ENCODE measurements around the gene ZBTB22.

- TF ChIP-seq, protein P1, sequence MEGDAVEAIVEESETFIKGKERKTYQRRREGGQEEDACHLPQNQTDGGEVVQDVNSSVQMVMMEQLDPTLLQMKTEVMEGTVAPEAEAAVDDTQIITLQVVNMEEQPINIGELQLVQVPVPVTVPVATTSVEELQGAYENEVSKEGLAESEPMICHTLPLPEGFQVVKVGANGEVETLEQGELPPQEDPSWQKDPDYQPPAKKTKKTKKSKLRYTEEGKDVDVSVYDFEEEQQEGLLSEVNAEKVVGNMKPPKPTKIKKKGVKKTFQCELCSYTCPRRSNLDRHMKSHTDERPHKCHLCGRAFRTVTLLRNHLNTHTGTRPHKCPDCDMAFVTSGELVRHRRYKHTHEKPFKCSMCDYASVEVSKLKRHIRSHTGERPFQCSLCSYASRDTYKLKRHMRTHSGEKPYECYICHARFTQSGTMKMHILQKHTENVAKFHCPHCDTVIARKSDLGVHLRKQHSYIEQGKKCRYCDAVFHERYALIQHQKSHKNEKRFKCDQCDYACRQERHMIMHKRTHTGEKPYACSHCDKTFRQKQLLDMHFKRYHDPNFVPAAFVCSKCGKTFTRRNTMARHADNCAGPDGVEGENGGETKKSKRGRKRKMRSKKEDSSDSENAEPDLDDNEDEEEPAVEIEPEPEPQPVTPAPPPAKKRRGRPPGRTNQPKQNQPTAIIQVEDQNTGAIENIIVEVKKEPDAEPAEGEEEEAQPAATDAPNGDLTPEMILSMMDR (optimal IDR thresholded peaks at IDR 0.05 in 1 of 3, IDR thresholded peaks at IDR 0.05 in 1 of 3, conservative IDR thresholded peaks at IDR 0.05 in 1 of 3; ENCODE audit: extremely low read depth in 1 of 3, insufficient read depth in 2 of 3, low read length in 3 of 3): no peak
- TF ChIP-seq EZH2 (IDR thresholded peaks at IDR 0.05; ENCODE audit: low read length): no peak
Measured at GRCh38 chr6:33329058-33329457, 11.5 kb upstream of the ZBTB22 start.
